Activated CD4-positive, alpha-beta T cell treated with anti-CD3 and anti-CD28 coated beads, Interleukin-2, amount 10 ng/mL, durations not matched to agents 24 days and 14 days (primary cell): ENCODE data around the gene TMEM259. TPM values are rescaled to one million over a fixed set of nuclear protein-coding genes. Genes with fewer than 3 reads are reported as not detected.

Experiments used
- DNase-seq: peaks from one replicate; pipeline ENCODE4 v3.0.0; 2022
- H3K27ac Mint-ChIP-seq: one replicate; pipeline ENCODE4 v1.8.0; 2022; ENCODE audit warnings: mild to moderate bottlenecking, mixed read lengths
- H3K27me3 Mint-ChIP-seq: one replicate; pipeline ENCODE4 v1.8.0; 2022; ENCODE audit warnings: mixed read lengths
- H3K36me3 Mint-ChIP-seq: one replicate; pipeline ENCODE4 v1.8.0; 2022; ENCODE audit warnings: low read depth, mild to moderate bottlenecking, mixed read lengths
- H3K4me1 Mint-ChIP-seq: one replicate; pipeline ENCODE4 v1.8.0; 2021; ENCODE audit warnings: mixed read lengths
- H3K4me3 Mint-ChIP-seq: one replicate; pipeline ENCODE4 v1.8.0; 2022; ENCODE audit warnings: mild to moderate bottlenecking, moderate library complexity, mixed read lengths
- H3K9me3 Mint-ChIP-seq: one replicate; pipeline ENCODE4 v1.8.0; 2021; ENCODE audit warnings: mixed read lengths
- intact Hi-C: fragments of 100-400 bp; cut with micrococcal nuclease; formaldehyde crosslinking; loops from one replicate; pipeline ENCODE4 v1.15.1; 2023
- total RNA-seq: library from RNA; stranded (reverse); gene quantifications from 2 replicates; pipeline ENCODE4 v1.2.3, GENCODE V29; 2022

Gene TMEM259
- total RNA-seq, 1 donor from 2014 or later: 156 TPM

DNA sequence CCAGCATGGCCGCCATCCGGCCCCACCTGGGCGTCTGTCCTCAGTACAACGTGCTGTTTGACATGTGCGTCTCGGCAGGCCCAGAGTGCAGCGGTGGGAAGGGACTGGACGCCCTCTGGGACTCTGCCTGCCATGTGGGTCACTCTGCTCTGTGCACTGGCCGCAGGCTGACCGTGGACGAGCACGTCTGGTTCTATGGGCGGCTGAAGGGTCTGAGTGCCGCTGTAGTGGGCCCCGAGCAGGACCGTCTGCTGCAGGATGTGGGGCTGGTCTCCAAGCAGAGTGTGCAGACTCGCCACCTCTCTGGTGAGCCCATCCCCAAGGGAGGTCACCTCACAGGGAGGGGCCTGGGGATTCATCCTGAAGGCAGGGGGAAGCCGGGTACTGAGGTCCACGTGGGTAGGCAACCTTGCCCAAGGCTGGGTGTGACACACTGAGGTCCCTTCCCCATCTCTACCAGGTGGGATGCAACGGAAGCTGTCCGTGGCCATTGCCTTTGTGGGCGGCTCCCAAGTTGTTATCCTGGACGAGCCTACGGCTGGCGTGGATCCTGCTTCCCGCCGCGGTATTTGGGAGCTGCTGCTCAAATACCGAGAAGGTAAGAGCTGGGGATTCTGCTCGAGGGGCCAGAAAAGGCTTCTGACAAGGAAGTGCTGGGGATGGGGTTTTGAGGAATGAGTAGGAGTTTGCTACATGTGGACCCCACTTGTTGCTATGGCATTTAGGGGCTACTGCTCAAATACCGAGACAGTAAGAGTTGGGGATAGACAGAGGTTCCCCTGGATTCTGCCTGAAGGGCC is 30.3 kb upstream of the TMEM259 start:
- H3K4me3 Mint-ChIP-seq: no peak overlapping the region

DNA sequence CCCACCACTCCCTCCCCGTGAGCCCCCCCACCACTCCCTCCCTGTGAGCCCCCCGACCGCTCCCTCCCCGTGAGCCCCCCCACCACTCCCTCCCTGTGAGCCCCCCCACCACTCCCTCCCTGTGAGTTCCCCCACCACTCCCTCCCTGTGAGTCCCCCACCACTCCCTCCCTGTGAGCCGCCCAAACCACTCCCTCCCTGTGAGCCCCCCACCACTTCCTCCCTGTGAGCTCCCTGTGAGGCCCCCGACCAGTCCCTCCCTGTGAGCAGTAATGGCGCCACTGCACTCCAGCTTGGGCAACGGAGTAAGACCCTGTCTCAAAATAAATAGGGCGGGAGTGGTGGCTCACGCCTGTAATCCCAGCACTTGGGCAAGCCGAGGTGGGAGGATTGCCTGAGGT is 28.9 kb upstream of the TMEM259 start:
- no peaks in the 10 kb centered on the region for H3K9me3 Mint-ChIP-seq
- intact Hi-C loops: no loop called here
- H3K27me3 Mint-ChIP-seq: no peaks in the 10 kb centered on the region
- H3K36me3 Mint-ChIP-seq: peaks cover 5% of the 10 kb centered on the region
- peaks cover 4% of the 10 kb centered on the region for H3K4me1 Mint-ChIP-seq
- no peak overlapping the region for H3K4me3 Mint-ChIP-seq
- H3K27ac Mint-ChIP-seq: no peak overlapping the region
- no peak for DNase-seq

More for the DNA sequence above, 30.3 kb upstream of the TMEM259 start:
- intact Hi-C loops: no loop called here
- no peak for DNase-seq
- Mint-ChIP-seq H3K4me1 (peaks cover 4% of the 10 kb centered on the region), H3K27ac (peak overlapping the region; percentile 6), H3K27me3 (no peaks in the 10 kb centered on the region), H3K36me3 (peaks cover 5% of the 10 kb centered on the region), H3K9me3 (no peaks in the 10 kb centered on the region)

DNA sequence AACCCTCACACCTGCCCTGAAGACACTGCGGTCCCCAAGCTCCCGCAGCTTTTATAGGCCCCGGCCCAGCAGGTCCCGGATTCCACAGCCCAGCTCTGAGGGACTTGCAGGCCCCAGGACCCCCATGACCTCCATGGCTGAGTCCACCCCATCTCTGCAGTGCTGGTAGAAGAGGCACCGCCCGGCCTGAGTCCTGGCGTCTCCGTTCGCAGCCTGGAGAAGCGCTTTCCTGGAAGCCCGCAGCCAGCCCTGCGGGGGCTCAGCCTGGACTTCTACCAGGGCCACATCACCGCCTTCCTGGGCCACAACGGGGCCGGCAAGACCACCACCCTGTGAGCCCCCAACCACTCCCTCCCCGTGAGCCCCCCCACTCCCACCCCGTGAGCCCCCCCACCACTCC is 28.2 kb upstream of the TMEM259 start:
- DNase-seq: no peak
- H3K27ac Mint-ChIP-seq: no peak overlapping the region
- peaks cover 5% of the 10 kb centered on the region for H3K36me3 Mint-ChIP-seq
- H3K4me1 Mint-ChIP-seq: peaks cover 4% of the 10 kb centered on the region
- H3K4me3 Mint-ChIP-seq: no peak overlapping the region
- no peaks in the 10 kb centered on the region for H3K27me3 Mint-ChIP-seq
- H3K9me3 Mint-ChIP-seq: no peaks in the 10 kb centered on the region
- intact Hi-C loops: no loop called here

- H3K4me3 Mint-ChIP-seq: no peak overlapping the region
- H3K9me3 Mint-ChIP-seq: no peaks in the 10 kb centered on the region
- H3K36me3 Mint-ChIP-seq: peaks cover 5% of the 10 kb centered on the region
- intact Hi-C loops: no loop called here
- no peak overlapping the region for H3K27ac Mint-ChIP-seq
- H3K4me1 Mint-ChIP-seq: peaks cover 2% of the 10 kb centered on the region
- H3K27me3 Mint-ChIP-seq: no peaks in the 10 kb centered on the region
- DNase-seq: no peak
Observed at GRCh38 chr19:1047696-1048147, 26.8 kb upstream of the TMEM259 start.

DNA sequence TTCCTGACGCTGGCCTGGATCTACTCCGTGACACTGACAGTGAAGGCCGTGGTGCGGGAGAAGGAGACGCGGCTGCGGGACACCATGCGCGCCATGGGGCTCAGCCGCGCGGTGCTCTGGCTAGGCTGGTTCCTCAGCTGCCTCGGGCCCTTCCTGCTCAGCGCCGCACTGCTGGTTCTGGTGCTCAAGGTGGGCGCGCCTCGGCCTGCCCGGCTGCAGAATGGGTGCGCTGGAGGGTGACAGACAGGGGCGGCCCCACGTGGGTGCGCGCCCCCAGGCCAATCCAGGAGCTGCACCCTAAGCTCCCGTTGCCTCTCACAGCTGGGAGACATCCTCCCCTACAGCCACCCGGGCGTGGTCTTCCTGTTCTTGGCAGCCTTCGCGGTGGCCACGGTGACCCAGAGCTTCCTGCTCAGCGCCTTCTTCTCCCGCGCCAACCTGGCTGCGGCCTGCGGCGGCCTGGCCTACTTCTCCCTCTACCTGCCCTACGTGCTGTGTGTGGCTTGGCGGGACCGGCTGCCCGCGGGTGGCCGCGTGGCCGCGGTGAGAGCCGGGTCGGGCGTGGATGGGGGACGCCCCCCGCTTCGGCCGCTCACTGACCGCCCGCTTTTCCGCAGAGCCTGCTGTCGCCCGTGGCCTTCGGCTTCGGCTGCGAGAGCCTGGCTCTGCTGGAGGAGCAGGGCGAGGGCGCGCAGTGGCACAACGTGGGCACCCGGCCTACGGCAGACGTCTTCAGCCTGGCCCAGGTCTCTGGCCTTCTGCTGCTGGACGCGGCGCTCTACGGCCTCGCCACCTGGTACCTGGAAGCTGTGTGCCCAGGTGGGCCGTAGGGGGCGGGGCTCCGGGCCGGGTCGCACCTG is 26.1 kb upstream of the TMEM259 start:
- H3K27me3 Mint-ChIP-seq: no peaks in the 10 kb centered on the region
- no peaks in the 10 kb centered on the region for H3K4me1 Mint-ChIP-seq
- no peak overlapping the region for H3K4me3 Mint-ChIP-seq
- peaks cover 5% of the 10 kb centered on the region for H3K36me3 Mint-ChIP-seq
- DNase-seq: no peak
- intact Hi-C loops: no loop called here
- no peak overlapping the region for H3K27ac Mint-ChIP-seq
- no peaks in the 10 kb centered on the region for H3K9me3 Mint-ChIP-seq

DNA sequence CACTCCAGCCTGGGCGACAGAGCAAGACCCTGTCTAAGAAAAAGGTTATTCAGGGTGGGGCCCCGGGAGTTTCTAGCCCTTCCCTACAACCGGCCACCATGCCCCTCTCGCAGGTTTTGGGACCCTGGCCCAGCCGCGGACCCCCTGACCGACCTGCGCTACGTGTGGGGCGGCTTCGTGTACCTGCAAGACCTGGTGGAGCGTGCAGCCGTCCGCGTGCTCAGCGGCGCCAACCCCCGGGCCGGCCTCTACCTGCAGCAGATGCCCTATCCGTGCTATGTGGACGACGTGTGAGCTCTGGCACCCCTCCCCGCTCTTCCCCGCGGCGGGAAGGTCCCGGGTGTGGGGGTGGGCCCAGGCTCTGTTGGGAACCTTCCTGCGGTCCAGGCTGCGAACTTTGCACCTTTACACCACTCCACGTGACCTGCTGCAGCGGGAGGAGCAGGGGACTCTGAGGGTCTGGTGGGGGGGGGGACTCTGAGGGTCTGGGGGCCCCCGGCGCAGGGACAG is 25.2 kb upstream of the TMEM259 start:
- no peaks in the 10 kb centered on the region for H3K27me3 Mint-ChIP-seq
- H3K36me3 Mint-ChIP-seq: peaks cover 3% of the 10 kb centered on the region
- no peak overlapping the region for H3K27ac Mint-ChIP-seq
- no peak for DNase-seq
- intact Hi-C loops: no loop called here
- peaks cover 1% of the 10 kb centered on the region for H3K4me1 Mint-ChIP-seq
- H3K9me3 Mint-ChIP-seq: no peaks in the 10 kb centered on the region
- H3K4me3 Mint-ChIP-seq: no peak overlapping the region

GRCh38 chr19:1045247-1045603 is 24.3 kb upstream of the TMEM259 start:
- H3K4me1 Mint-ChIP-seq: peaks cover 9% of the 10 kb centered on the region
- DNase-seq: peak; percentile 92
- no peaks in the 10 kb centered on the region for H3K9me3 Mint-ChIP-seq
- H3K4me3 Mint-ChIP-seq: no peak overlapping the region
- no peak overlapping the region for H3K27ac Mint-ChIP-seq
- intact Hi-C loops: no loop called here
- no peaks in the 10 kb centered on the region for H3K27me3 Mint-ChIP-seq
- H3K36me3 Mint-ChIP-seq: peaks cover 3% of the 10 kb centered on the region

DNA sequence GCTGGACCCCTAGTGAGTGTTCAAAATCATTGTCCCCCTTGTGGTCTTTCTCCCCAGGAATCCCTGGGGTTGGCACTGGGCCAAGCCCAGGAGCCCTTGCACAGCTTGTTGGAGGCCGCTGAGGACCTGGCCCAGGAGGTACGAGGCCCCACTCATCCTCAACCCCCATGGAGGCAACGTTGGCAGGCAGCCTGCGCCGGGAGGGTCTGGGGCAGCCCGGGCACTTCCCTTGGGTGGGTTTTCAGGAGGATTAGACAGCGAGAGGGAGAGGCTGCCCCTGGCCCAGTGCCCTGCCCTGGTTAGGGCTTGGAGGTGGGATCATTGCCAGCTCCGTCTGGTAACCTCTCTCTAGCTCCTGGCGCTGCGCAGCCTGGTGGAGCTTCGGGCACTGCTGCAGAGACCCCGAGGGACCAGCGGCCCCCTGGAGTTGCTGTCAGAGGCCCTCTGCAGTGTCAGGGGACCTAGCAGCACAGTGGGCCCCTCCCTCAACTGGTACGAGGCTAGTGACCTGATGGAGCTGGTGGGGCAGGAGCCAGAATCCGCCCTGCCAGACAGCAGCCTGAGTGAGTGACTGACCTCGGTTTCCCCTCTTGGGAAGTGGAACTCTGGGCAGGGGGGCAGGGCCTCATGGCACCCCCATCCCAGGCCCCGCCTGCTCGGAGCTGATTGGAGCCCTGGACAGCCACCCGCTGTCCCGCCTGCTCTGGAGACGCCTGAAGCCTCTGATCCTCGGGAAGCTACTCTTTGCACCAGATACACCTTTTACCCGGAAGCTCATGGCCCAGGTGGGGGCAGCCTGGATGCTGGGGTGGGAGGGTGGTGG is 22.0 kb upstream of the TMEM259 start:
- no peaks in the 10 kb centered on the region for H3K9me3 Mint-ChIP-seq
- no peak overlapping the region for H3K27ac Mint-ChIP-seq
- H3K36me3 Mint-ChIP-seq: peaks cover 9% of the 10 kb centered on the region
- peak overlapping the region; percentile 20 for H3K4me3 Mint-ChIP-seq
- intact Hi-C loops: no loop called here
- H3K4me1 Mint-ChIP-seq: peaks cover 30% of the 10 kb centered on the region
- no peak for DNase-seq
- no peaks in the 10 kb centered on the region for H3K27me3 Mint-ChIP-seq

GRCh38 chr19:1041835-1042685 is 21.1 kb upstream of the TMEM259 start:
- peaks cover 36% of the 10 kb centered on the region for H3K4me1 Mint-ChIP-seq

DNA sequence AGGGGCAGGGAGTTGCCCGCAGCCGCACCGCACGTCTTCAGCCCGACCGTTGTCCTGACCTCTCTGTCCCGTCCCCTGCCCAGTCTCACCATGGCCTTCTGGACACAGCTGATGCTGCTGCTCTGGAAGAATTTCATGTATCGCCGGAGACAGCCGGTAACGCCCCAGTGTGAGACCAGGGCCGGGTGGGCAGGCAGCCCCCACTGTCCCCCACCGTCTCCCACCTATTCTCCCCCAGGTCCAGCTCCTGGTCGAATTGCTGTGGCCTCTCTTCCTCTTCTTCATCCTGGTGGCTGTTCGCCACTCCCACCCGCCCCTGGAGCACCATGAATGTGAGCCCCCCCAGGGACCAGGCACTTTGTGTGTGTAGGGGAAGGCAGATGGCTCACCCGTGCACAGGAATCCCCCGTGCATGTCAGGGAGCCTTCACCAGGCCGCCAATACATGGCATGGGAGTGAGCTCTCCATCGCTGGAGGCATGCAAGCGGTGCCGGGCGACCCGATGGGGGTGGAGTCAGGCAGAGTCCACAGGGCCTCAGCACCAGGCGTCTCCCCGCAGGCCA is 20.4 kb upstream of the TMEM259 start:
- Mint-ChIP-seq H3K9me3 (no peaks in the 10 kb centered on the region), H3K4me3 (peak overlapping the region; percentile 98), H3K27ac (no peak overlapping the region), H3K36me3 (peaks cover 20% of the 10 kb centered on the region), H3K27me3 (no peaks in the 10 kb centered on the region), H3K4me1 (peaks cover 38% of the 10 kb centered on the region)
- intact Hi-C loops: loop anchor here (2.0 kb wide), 3 partner anchors 21 to 35 kb away; partner anchors contain the start of genes ARHGAP45, RNU6-2 and TMEM259
- DNase-seq: no peak

More at GRCh38 chr19:1041835-1042685, 21.1 kb upstream of the TMEM259 start:
- intact Hi-C loops: loop anchor here (2.0 kb wide), 3 partner anchors 21 to 35 kb away; partner anchors contain the start of genes ARHGAP45, RNU6-2 and TMEM259
- no peak overlapping the region for H3K27ac Mint-ChIP-seq
- DNase-seq: no peak
- peak overlapping the region; percentile 20 for H3K4me3 Mint-ChIP-seq
- no peaks in the 10 kb centered on the region for H3K9me3 Mint-ChIP-seq
- no peaks in the 10 kb centered on the region for H3K27me3 Mint-ChIP-seq
- peaks cover 14% of the 10 kb centered on the region for H3K36me3 Mint-ChIP-seq

DNA sequence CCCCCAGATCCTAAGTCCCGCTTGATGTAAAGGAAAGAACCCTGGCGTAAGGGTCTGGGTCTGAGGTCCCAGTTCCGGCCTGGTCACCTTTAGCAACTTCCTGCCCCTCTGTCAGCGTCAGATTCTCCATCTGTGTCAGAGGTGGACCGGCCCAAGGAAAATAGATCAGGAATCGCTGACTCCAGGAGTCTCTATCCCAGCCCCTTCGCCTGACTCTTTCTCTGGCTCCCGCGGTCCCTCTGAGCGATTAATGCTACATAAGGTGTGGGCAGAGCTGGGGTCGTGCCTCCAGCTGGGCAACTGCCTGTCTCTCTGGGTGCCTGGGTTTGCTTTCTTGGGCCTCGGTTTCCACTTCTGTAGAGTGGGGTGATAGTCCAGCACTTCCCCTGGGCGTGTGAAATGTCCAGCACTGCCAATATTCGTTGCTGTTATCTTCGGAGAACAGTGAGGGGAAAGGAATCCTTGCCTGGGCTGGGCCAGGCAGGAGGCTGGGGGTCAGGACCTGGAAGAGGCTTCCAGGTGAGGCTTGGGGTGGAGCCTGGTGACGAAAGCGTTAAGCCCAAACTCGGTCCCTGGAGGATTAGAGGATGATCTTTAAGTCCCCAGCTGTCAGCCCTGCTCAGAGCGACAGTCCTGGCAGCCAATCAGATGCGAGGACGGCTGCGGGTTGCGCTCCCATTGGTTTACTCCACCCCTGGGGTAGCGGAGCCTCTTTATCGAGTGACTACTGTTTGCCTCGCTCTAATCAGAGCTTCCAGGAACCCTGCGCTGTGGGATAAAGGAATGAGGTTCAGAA is 19.8 kb upstream of the TMEM259 start:
- H3K4me1 Mint-ChIP-seq: peaks cover 41% of the 10 kb centered on the region
- peaks cover 26% of the 10 kb centered on the region for H3K36me3 Mint-ChIP-seq
- H3K27ac Mint-ChIP-seq: peak overlapping the region; percentile 86
- H3K27me3 Mint-ChIP-seq: no peaks in the 10 kb centered on the region
- H3K4me3 Mint-ChIP-seq: peak overlapping the region; percentile 98
- intact Hi-C loops: loop anchor here (2.0 kb wide), 3 partner anchors 20 to 36 kb away; partner anchors contain the start of genes ARHGAP45, RNU6-2 and TMEM259
- H3K9me3 Mint-ChIP-seq: no peaks in the 10 kb centered on the region
- peak; percentile 97 for DNase-seq
